Activated CD8-positive, alpha-beta memory T cell treated with anti-CD3 and anti-CD28 coated beads for 36 hours (primary cell): ENCODE measurements around the gene SYT8. TPM values are rescaled to one million over a fixed set of nuclear protein-coding genes. Genes with fewer than 3 reads are reported as not detected.

ENCODE experiments used
- CTCF ChIA-PET: fragments of 350-600 bp; sonication (Branson Sonifier 250); formaldehyde crosslinking; loops from one replicate; lab custom pipeline; 2021; ENCODE audit warnings: antibody characterized with exemption; lab: Charles Lee
- POLR2A ChIA-PET: fragments of 350-600 bp; sonication (Branson Sonifier 250); formaldehyde crosslinking; loops from one replicate; lab custom pipeline; 2021; ENCODE audit warnings: antibody characterized with exemption; lab: Charles Lee
- total RNA-seq, 2 experiments: library from RNA; stranded (reverse); gene quantifications; one replicate each; pipeline ENCODE4 v1.2.3, GENCODE V29; 2021

SYT8 gene
- total RNA-seq, 2 experiments from 2014 or later, result not detected

DNA sequence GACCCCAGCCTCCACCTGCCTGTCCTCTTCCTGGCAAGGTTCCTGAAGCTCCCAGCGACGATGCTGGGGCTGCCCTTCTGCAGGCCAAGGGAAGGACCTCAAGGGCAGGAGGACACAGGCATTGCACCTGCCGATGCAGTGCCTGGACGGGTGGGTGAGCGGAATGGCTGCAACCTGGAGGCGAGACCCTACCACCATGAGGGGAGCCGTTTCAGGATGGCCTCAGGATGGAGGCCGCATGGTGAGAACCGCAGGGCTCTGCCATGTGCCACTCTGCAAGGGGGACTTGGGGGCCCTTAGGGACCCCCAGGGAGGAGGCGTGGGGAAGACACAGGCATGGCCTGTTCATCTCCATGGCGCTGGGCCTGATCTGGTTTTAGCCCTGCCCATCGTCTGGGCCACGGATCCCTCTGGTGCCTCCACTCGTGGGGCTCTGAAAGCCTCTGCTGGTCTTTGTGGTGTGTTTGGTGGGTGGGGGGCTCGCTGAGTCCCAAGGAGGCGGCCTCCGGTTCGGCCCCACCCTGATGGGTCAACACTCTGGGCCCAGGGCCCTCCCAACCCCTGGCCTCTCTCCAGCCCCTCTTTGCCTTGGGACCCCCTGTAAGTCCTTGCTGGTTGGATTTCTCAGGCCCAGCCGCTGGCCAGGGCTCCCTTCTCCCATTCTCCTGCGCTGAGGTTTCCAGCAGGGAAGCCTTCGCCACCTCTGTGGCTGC, 16.8 kb downstream of the SYT8 start:
- POLR2A ChIA-PET, result interaction anchor here (0.8 kb wide), 1 partner anchor 15 kb away, joined by 3 read pairs; no protein-coding TSS in a partner anchor
- CTCF ChIA-PET, result interaction anchor here (0.7 to 6.9 kb wide), 11 partner anchors 11 to 302 kb away, joined by 3 to 37 read pairs (median 5); no protein-coding TSS in a partner anchor

DNA sequence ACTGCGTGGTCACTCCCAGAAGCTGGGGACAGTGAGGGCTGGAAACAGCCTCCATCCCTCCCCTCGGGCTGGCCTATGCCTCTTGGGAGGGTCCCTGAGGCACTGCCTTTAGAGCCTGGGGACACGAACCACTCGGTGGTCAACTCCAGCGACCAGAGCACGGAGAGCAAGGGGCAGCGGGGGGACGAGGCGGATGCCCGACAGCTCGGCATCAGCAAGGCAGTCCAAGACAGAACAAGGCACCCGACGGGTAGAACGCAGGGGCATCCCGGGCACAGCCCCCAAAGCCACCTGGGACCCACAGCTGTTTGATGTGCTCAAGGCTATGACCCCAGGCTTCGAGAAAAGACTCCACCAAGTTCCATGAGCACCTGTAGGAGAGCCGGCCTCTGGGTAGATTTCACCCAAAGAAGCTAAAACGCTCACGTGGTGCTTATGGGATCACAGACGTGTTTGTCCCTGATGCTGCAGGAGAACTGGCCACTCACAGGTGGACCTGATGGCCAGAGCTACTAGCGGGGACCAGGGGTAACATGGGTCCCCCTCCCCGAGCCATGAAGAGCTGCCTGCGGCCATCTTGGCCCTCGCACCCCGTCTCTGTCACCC, 17.6 kb downstream of the SYT8 start:
- CTCF ChIA-PET, result interaction anchor here (0.7 to 3.7 kb wide), 8 partner anchors 10 to 200 kb away, joined by 3 to 29 read pairs (median 5); partner anchors contain the start of gene TNNI2
- POLR2A ChIA-PET, result no interaction called here

DNA sequence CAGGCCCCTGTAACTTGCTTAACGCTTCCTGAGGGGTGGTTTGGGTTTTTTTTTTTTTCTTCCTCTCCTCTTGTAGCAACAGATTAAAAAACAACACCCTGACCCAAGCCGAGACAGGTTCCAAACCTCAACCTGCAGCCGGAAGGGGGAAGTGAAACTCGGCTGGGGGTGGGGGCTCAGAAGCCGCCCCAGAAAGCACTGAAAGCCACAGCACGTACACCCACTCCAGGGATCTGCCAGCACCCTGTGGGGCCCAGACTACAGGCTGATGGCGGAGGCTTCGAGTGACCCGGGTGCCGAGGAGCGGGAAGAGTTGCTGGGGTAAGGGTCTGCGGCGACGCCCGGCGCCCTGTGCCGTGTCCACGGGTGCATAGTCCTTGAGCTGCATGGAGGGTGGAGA, 18.1 kb downstream of the SYT8 start, which contains the start of gene LSP1:
Gene LSP1, plus strand, starts transcription at position 208 of the 400 bp plus-strand sequence. Its CDS starts 61 bp downstream, at position 269.
- CTCF ChIA-PET, result interaction anchor here (0.9 to 3.7 kb wide), 9 partner anchors 10 to 298 kb away, joined by 3 to 29 read pairs (median 5); partner anchors contain the start of gene TNNI2
- POLR2A ChIA-PET, result interaction anchor here (1.2 to 1.3 kb wide), 2 partner anchors 9 to 14 kb away, joined by 3 read pairs; no protein-coding TSS in a partner anchor

DNA sequence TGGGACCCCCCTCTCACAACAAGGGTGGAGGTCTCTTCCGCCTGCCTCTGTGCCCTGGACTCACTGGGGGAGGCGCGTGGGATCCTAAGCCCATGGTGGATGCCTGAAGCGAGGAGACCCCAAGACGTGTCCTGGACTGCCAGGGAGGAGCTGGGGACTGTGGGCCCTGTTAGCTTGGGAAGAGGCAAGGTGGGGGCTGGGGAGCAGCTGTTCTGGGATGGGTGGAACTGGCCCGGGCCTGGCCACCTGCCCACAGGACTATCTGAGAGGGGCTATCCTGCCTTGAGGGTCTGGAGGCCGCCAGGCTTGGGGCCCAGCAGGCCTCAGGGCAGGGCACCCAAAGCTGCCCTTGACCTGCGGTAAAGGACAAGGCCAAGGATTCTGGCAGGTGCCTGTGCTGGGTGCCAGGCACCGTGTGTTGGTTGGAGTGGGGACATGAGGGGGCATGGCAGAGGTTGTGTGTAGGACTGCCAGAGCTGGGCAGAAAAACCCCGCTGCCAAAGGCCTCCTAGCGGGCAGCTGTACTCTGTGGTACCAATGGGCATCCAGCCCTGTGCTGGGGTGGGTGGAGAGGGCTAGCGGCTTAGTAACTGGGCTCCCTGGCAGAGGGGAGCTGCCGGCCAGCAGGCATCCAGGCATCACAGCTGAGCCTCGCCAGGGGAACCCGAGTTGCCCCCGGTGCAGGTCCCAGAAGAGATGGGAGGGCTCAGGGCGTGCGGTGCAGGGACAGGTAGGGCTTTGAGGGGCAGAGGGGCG, 18.8 kb downstream of the SYT8 start:
- CTCF ChIA-PET, result interaction anchor here (1.0 to 3.7 kb wide), 12 partner anchors 14 to 298 kb away, joined by 3 to 29 read pairs (median 5); partner anchors contain the start of genes SYT8 and TNNI2
- POLR2A ChIA-PET, result interaction anchor here (0.7 to 1.3 kb wide), 4 partner anchors 10 to 94 kb away, joined by 3 read pairs; no protein-coding TSS in a partner anchor

DNA sequence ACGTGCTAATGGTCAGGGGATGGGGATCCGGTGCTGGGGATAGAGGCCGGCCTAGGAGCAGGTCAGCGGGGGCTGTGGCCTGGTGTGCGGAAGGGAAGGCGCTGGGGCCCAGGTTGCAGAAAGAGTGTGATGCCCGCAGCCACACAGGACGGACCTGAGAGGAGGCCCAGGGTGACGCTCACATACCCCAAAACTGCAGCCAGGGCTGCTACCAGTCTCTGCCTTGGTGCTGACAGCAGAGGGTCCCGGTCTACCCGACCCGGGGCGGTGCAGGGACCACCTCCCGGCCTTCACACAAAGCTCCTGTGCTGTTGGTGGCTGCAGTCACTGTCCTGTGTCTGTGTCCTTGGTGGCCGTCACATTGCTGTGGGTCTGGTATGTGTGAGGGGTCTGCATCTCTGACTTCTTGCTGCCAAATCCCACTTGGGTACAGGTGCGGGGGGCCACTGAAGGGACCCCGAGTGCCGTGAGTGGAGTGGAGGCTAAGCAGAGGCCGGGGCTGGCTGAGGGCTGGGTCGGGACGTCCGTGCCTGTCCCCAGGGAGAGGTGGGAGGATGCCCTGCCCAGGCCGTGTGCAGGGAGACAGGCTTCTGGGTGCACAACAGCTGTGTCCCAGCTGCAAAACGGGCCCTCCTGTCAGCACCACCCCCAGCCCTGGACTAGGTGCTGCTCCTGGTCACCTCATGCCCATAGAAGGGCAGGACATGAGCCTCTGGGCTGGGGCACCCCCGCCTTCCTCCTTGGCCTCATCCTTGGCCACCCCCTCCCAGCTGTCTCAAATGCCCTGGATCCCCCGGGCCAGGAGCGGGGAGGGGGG, 19.6 kb downstream of the SYT8 start:
- ChIA-PET CTCF (interaction anchor here (1.0 to 3.7 kb wide), 12 partner anchors 9 to 297 kb away, joined by 3 to 29 read pairs (median 6); partner anchors contain the start of genes SYT8 and TNNI2), POLR2A (interaction anchor here (0.7 to 1.3 kb wide), 4 partner anchors 11 to 93 kb away, joined by 3 read pairs; no protein-coding TSS in a partner anchor)

DNA sequence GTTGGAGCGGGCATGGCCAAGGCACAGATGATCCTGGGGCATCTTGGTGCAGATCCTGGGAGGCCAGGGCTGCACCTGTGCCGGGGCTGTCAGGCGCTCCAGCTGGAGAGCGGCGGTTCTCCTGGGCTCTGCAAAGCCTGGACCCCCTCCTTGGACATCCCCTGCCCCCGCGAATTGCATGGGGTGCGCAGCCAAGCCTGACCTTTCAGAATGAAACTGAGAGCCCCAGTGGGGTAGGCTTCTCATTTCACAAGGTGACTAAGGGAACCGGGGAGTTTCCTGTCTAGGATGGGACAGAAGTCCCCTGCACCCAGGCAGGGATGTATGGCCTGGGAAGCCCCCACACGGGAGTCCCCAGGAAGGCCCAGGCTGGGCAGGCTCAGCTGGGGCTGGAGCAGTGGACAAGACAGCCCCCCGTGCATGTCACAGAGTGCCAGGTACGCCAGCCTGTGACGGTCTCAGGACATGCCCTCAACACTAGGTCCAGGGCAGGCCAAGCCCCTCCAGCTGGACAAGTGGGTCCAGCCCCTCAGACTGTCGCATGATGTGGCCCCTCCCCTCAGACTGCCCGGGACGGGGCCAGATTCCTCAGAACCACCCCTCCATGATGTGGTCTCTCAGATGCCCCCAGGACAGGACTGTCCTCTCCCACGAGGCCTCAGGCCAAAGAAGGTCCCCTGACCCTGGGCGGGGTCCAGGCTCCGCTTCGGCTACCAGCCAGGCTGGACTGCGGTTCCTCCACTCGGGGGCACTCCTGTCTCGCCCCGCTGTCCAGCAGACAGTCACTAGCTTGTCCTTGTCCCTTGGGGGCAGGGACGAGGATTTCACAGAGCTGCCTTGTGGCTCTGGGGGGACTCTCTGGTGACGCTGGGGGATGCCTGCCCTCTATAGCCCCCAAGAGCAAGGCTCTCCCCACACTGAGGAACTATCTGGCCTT, 20.4 kb downstream of the SYT8 start:
- POLR2A ChIA-PET, result interaction anchor here (1.3 kb wide), 1 partner anchor 36 kb away, joined by 3 read pairs; the partner anchor contains the start of gene PRR33

DNA sequence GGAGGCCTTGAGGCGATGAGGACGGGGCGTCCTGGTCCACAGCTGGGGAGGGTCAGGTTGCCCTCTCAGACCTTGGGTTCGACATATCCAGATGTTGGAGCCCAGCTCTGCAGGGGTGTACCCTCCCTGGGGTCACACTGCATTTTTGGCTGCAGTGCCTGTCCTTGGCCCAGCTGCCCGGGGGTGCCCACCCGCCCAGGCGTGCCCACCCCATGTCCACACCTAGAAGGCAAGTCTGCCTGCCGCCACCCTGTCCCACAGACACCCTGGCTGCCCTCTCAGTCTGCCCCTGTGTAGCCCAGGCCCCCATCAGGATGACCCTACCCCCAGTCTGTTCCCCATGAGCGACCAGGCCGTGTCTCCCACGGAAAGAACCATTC, 21.1 kb downstream of the SYT8 start:
- CTCF ChIA-PET, result interaction anchor here (1.0 to 2.8 kb wide), 12 partner anchors 8 to 338 kb away, joined by 3 to 9 read pairs (median 4); no protein-coding TSS in a partner anchor
- POLR2A ChIA-PET, result interaction anchor here (0.5 to 1.3 kb wide), 2 partner anchors 8 to 35 kb away, joined by 3 read pairs; partner anchors contain the start of gene PRR33

More for the DNA sequence above, 20.4 kb downstream of the SYT8 start:
- CTCF ChIA-PET, result interaction anchor here (1.0 to 3.7 kb wide), 14 partner anchors 10 to 339 kb away, joined by 3 to 29 read pairs (median 4); partner anchors contain the start of gene SYT8

DNA sequence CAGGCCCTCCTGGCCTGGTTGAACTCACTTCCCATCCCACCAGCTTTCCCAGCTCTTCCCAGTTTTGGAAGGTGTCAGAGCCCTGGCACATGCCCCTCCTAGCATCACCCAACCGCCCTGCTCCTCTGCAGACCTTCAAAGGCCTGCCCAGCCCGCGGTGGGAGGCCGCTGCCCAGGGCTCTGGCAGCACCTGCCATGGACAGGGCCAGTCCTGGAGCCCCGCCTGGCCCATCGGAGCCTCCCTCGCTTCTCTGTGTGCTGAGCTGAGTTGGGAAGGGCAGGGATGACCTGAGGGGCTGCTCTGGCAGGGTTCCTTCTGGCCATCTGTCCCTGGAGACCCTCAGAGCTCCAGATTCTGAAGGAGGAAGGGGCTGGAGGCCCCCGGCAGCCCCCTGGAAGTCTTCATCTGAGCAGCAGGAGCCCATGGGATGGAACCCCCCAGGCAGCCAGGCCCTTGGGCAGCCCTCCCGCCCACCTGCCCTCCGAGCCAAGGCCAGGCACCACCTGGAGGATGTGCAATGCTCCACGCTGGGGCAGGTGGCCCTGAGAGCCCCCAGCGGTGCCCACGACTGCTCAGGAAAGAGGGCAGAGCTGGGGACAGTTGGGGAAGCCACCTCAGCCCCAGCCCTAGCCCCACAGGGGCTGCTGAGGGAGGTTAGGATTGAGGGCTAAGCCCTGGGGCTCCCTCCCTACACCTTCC, 21.7 kb downstream of the SYT8 start:
- CTCF ChIA-PET, result interaction anchor here (1.0 to 2.8 kb wide), 12 partner anchors 9 to 338 kb away, joined by 3 to 9 read pairs (median 4); no protein-coding TSS in a partner anchor
- POLR2A ChIA-PET, result interaction anchor here (0.5 to 1.3 kb wide), 2 partner anchors 9 to 35 kb away, joined by 3 read pairs; partner anchors contain the start of gene PRR33

DNA sequence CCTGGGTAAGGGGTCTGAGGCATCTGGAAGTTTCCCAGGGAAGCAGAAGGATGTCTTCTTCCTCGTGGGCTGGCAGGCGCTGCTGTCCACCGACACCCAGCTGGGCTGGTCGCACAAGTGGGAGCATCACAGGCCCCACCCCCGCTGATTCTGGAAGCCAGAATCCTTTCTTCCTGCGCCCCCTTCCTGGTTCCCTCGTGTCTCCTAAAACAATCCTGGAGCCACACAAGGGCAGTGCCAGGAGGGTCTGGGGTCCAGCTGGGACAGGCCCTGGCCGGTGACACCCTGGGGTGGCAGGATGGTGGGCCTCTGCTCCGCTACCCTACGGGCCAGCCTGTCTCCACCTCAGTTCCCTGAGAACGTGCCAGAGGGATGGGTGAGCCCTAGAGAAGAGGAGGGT, 22.3 kb downstream of the SYT8 start:
- ChIA-PET POLR2A (no interaction called here), CTCF (interaction anchor here (1.0 to 2.8 kb wide), 5 partner anchors 10 to 164 kb away, joined by 3 to 9 read pairs (median 5); no protein-coding TSS in a partner anchor)

DNA sequence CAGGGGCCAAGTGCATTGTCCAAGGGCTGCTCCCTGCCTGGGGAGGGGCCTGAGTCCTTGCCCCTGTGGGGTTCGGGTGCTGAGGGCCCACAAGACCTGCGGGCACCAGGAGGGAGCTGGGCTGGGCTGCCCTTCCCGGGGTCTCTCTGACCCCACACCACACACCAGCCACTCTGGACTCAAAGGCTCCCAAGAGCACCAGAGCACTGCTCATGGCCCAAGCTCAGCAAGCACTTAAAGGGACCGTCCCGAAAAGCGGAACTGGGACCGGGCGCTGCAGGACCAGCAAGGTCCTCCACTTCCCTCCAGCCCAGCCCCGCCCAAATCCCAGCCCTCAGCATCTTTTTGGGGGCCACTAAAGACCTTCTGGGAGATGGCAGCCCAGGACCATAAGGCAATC, 23.4 kb downstream of the SYT8 start:
- CTCF ChIA-PET, result interaction anchor here (0.8 kb wide), 1 partner anchor 25 kb away, joined by 5 read pairs; no protein-coding TSS in a partner anchor
- POLR2A ChIA-PET, result no interaction called here

DNA sequence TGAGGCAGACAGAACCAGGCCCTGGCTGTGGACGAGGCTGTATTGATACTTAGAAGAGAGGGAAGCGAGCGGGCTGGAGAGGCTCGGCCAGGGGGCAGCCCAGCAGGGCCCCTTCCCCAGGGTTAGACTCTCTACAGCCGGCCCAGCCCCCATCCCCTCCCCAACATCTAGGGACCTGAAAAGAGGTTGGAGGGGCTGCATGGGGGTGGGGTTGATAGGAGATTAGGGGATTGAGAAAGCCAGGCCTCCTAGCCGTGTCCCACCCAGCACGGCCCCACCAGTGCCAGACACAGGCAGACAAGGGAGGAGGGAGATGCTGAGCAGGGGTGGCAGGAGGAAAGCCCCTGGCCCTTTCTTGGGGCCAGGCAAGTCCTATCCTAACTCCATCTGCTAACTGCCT, 23.8 kb downstream of the SYT8 start:
- ChIA-PET POLR2A (no interaction called here), CTCF (no interaction called here)

DNA sequence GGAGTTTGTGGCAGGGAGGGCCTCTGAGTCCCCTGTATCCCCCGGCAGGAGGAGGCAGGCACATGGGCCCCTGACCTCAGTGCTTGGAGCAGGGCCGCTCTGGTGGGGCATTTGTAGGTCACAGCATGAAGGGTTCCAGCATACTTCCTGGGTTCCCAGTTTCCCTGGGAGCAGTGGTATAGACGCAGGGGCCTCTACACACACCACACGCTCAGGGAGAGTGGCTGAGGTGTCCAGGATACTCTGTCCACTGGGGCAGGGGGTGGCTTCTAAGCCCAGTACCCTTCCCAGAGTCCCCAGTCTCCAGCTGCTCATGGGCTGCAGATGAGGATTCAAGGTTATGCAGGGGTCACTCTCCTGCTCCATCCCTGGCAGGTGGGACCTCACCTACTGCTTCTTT, 24.2 kb downstream of the SYT8 start:
- CTCF ChIA-PET, result interaction anchor here (1.0 kb wide), 1 partner anchor 10 kb away, joined by 5 read pairs; no protein-coding TSS in a partner anchor
- POLR2A ChIA-PET, result no interaction called here

DNA sequence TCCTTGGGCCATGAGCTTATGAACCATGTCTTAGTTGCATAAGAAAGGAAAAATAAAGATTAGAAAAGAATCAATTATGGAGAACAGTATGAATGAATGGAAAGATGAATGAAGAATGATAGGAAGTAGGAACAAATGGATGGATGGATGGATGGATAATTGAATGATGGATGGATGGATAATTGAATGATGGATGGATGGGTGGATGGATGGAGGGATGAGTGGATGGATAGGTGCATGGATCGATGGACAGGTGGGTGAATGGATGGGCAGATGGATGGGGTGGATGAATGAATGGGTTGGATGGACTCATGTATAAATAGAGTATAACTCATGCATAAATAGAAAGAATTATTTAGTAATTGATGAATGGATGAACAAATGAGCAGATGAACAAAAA, 25.3 kb downstream of the SYT8 start:
- CTCF ChIA-PET, result interaction anchor here (0.8 to 1.3 kb wide), 3 partner anchors 9 to 22 kb away, joined by 4 to 5 read pairs (median 5); no protein-coding TSS in a partner anchor
- POLR2A ChIA-PET, result no interaction called here

DNA sequence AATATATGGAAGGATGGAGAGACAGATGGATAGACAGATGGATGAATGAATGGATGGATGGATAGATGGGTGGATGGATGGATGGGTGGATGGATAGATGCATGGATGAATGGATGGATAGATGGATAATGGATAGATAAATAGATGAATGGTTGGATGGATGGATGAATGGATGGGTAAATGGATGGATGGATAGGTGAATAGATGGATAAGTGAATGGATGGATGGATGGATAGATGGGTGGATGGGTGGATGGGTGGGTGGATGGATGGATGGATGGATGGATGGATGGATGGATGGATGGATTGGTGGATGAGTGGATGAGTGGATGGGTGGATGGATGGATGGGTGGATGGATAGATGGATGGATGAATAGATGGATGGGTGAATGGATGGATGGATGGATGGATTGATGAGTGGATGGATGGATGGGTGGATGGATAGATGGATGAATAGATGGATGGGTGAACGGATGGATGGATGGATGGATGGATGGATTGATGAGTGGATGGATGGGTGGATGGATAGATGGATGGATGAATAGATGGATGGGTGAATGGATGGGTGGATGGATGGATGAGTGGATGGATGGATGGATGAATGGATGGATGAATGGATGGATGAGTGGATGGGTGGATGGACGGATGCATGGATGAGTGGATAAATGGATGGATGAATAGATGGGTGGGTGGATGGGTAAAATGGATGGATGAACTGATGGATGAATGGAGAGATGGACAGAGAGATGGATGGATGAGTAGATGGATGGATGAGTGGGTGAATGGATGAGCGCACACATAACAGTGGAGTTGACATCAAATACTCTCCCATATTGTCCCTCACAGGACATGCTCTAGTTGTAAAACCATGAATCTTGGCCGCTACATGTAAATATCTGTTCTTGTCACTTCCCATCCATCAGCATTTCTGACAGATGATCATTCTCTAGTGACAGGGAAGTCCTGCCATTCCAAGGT, 26.9 kb downstream of the SYT8 start:
- POLR2A ChIA-PET, result no interaction called here
- CTCF ChIA-PET, result interaction anchor here (1.0 to 1.2 kb wide), 2 partner anchors 9 to 20 kb away, joined by 3 read pairs; partner anchors contain the start of gene LSP1
